Peyer's patch (tissue), 4 donors: ENCODE data around the gene ICE2. TPM values are rescaled to one million over a fixed set of nuclear protein-coding genes. Genes with fewer than 3 reads are reported as not detected.

Experiments used
- DNase-seq, 3 donors: peaks; one replicate each; pipeline ENCODE4 v3.0.0-alpha.2; 2017 to 2019
- H3K27ac ChIP-seq, 4 donors: fragments of 200-600 bp; sonication (generic); one replicate each; pipeline ENCODE4 v1.5.1; 2016 to 2019
- H3K27me3 ChIP-seq, 2 donors: fragments of 200-600 bp; sonication (generic); one replicate each; pipeline ENCODE4 v1.5.1; 2019
- H3K36me3 ChIP-seq, 3 donors: fragments of 200-600 bp; sonication (generic); one replicate each; pipeline ENCODE4 v1.5.1; 2016 to 2019
- H3K4me1 ChIP-seq, 4 donors: fragments of 200-600 bp; sonication (generic); one replicate each; pipeline ENCODE4 v1.5.1; 2016 to 2019
- H3K4me3 ChIP-seq, 4 donors: fragments of 200-600 bp; sonication (generic); 1 replicate in 3 of 4; 2 replicates in 1 of 4; pipeline ENCODE4 v1.5.1; 2016 to 2019; ENCODE audit warnings: mild to moderate bottlenecking in 1 of 4
- H3K9me3 ChIP-seq, 4 donors: fragments of 200-600 bp; sonication (generic); one replicate each; pipeline ENCODE4 v1.5.1; 2016 to 2019; ENCODE audit warnings: mild to moderate bottlenecking in 1 of 4
- POLR2A ChIP-seq, 2 donors: fragments of 450-650 bp; IDR thresholded peaks; one replicate each; pipeline ENCODE4 v1.5.1; 2017; ENCODE audit warnings: antibody characterized with exemption in 2 of 2, mild to moderate bottlenecking in 2 of 2, moderate library complexity in 2 of 2
- total RNA-seq, 4 donors: library from RNA; depleted of rRNA; stranded (reverse); fragments of >200 nt; gene quantifications; one replicate each; pipeline ENCODE4 v1.1.0, GENCODE V29; 2016
- TF ChIP-seq, protein P1 (sequence below), 6 experiments: fragments of 450-650 bp in 4 of 6; fragments of 200-600 bp in 2 of 6; sonication (generic) in 1 of 6; IDR thresholded peaks; one replicate each; pipeline ENCODE4 v1.5.1; 2017 to 2019; ENCODE audit warnings: antibody characterized with exemption in 6 of 6, mild to moderate bottlenecking in 3 of 6, moderate library complexity in 1 of 6

Gene ICE2
- total RNA-seq, 4 donors from 2014 or later, result 14.7 to 27.2 (median 19.6) TPM

GRCh38 chr15:60442763-60443162 lies 36.2 kb downstream of the ICE2 start:
- Histone ChIP-seq H3K36me3 (peaks cover 0 to 9% (median 0%) of the 10 kb centered on the region in 3 donors), H3K9me3 (no peaks in the 10 kb centered on the region), H3K4me1 (peaks cover 0 to 33% (median 0%) of the 10 kb centered on the region in 4 donors), H3K27me3 (no peaks in the 10 kb centered on the region), H3K27ac (no peak overlapping the region), H3K4me3 (no peak overlapping the region)
- no peak for DNase-seq
- TF ChIP-seq, protein P1, sequence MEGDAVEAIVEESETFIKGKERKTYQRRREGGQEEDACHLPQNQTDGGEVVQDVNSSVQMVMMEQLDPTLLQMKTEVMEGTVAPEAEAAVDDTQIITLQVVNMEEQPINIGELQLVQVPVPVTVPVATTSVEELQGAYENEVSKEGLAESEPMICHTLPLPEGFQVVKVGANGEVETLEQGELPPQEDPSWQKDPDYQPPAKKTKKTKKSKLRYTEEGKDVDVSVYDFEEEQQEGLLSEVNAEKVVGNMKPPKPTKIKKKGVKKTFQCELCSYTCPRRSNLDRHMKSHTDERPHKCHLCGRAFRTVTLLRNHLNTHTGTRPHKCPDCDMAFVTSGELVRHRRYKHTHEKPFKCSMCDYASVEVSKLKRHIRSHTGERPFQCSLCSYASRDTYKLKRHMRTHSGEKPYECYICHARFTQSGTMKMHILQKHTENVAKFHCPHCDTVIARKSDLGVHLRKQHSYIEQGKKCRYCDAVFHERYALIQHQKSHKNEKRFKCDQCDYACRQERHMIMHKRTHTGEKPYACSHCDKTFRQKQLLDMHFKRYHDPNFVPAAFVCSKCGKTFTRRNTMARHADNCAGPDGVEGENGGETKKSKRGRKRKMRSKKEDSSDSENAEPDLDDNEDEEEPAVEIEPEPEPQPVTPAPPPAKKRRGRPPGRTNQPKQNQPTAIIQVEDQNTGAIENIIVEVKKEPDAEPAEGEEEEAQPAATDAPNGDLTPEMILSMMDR (IDR thresholded peaks at IDR 0.05), result no peak

GRCh38 chr15:60442031-60442650 lies 36.8 kb downstream of the ICE2 start:
- peaks cover 0 to 6% (median 0%) of the 10 kb centered on the region in 3 donors for H3K36me3 ChIP-seq
- DNase-seq, result no peak
- H3K27me3 ChIP-seq, result no peaks in the 10 kb centered on the region
- peak overlapping the region in 1 of 4 donors; percentile 22 for H3K27ac ChIP-seq
- H3K9me3 ChIP-seq, result no peaks in the 10 kb centered on the region
- H3K4me3 ChIP-seq, result no peak overlapping the region
- TF ChIP-seq POLR2A (IDR thresholded peaks at IDR 0.05), result no peak
- TF ChIP-seq, protein P1 (IDR thresholded peaks at IDR 0.05), result no peak
- H3K4me1 ChIP-seq, result peaks cover 0 to 33% (median 0%) of the 10 kb centered on the region in 4 donors

GRCh38 chr15:60441331-60441730 lies 37.6 kb downstream of the ICE2 start:
- H3K27ac ChIP-seq, result peak overlapping the region in 2 of 4 donors; percentile 25 to 64
- no peak overlapping the region for H3K4me3 ChIP-seq
- peaks cover 0 to 33% (median 0%) of the 10 kb centered on the region in 4 donors for H3K4me1 ChIP-seq
- no peaks in the 10 kb centered on the region for H3K27me3 ChIP-seq
- no peaks in the 10 kb centered on the region for H3K9me3 ChIP-seq
- TF ChIP-seq POLR2A (IDR thresholded peaks at IDR 0.05), result no peak
- TF ChIP-seq, protein P1 (IDR thresholded peaks at IDR 0.05), result no peak
- H3K36me3 ChIP-seq, result peaks cover 0 to 6% (median 0%) of the 10 kb centered on the region in 3 donors
- no peak for DNase-seq

- peaks cover 0 to 19% (median 0%) of the 10 kb centered on the region in 3 donors for H3K36me3 ChIP-seq
- H3K9me3 ChIP-seq, result no peaks in the 10 kb centered on the region
- TF ChIP-seq POLR2A (IDR thresholded peaks at IDR 0.05), result no peak
- TF ChIP-seq, protein P1 (IDR thresholded peaks at IDR 0.05), result no peak
- DNase-seq, result no peak
- no peaks in the 10 kb centered on the region for H3K27me3 ChIP-seq
- peaks cover 0 to 30% (median 0%) of the 10 kb centered on the region in 4 donors for H3K4me1 ChIP-seq
- H3K27ac ChIP-seq, result no peak overlapping the region
- H3K4me3 ChIP-seq, result no peak overlapping the region
Measured at GRCh38 chr15:60438646-60439045, 40.3 kb downstream of the ICE2 start.

GRCh38 chr15:60428935-60429334 lies 50.0 kb downstream of the ICE2 start:
- Histone ChIP-seq H3K27me3 (no peaks in the 10 kb centered on the region), H3K4me3 (no peak overlapping the region), H3K27ac (no peak overlapping the region), H3K9me3 (no peaks in the 10 kb centered on the region), H3K4me1 (no peaks in the 10 kb centered on the region), H3K36me3 (peaks cover 0 to 7% (median 0%) of the 10 kb centered on the region in 3 donors)
- TF ChIP-seq POLR2A (IDR thresholded peaks at IDR 0.05), result no peak
- TF ChIP-seq, protein P1 (IDR thresholded peaks at IDR 0.05), result no peak
- DNase-seq, result no peak
